A673 (cell line): ENCODE measurements around the gene FBLN1. TPM values are rescaled to one million over a fixed set of nuclear protein-coding genes. Genes with fewer than 3 reads are reported as not detected.
"Not testable (repeated sequence)": the region's sequence is repeated elsewhere in the genome, so short reads cannot be mapped to it uniquely, and the experiment has no call there.

Source experiments
- BruUV-seq: library from RNA; stranded (reverse); fragments of 400-500 nt; replicated peaks from 2 replicates; lab custom pipeline; 2021; lab: Mats Ljungman, UMichigan
- CTCF ChIA-PET: fragments of 300-600 bp; sonication (Branson Sonifier 250); formaldehyde crosslinking; loops from one replicate; lab custom pipeline; 2022; ENCODE audit warnings: antibody characterized with exemption; lab: Charles Lee
- POLR2A ChIA-PET: fragments of 300-600 bp; sonication (Branson Sonifier 250); formaldehyde crosslinking; loops from one replicate; lab custom pipeline; 2022; ENCODE audit warnings: antibody characterized with exemption; ENCODE audit not compliant: low non-redundant PET; lab: Charles Lee
- DNase-seq: peaks from one replicate; pipeline ENCODE4 v3.0.0-alpha.2; 2015; ENCODE audit warnings: low spot score
- H3K27ac ChIP-seq: fragments of 200-600 bp; sonication (generic); 2 replicates; pipeline ENCODE4 v1.5.1; 2016; ENCODE audit warnings: mixed run types, low read depth, mild to moderate bottlenecking, mixed read lengths, antibody characterized with exemption, low read length; ENCODE audit not compliant: poor library complexity, severe bottlenecking
- H3K27me3 ChIP-seq: fragments of 200-600 bp; sonication (generic); replicated peaks from 2 replicates; pipeline ENCODE4 v1.6.1; 2017; ENCODE audit warnings: mixed run types, low read depth, mild to moderate bottlenecking, mixed read lengths, antibody characterized with exemption, low read length; ENCODE audit not compliant: insufficient read depth, poor library complexity
- H3K36me3 ChIP-seq: fragments of 200-600 bp; sonication (generic); 2 replicates; pipeline ENCODE4 v1.6.1; 2016; ENCODE audit warnings: mixed run types, mild to moderate bottlenecking, mixed read lengths, antibody characterized with exemption, low read length; ENCODE audit not compliant: insufficient read depth, poor library complexity, severe bottlenecking
- H3K4me1 ChIP-seq: fragments of 200-600 bp; sonication (generic); 2 replicates; pipeline ENCODE4 v1.6.1; 2017; ENCODE audit warnings: mixed run types, mild to moderate bottlenecking, mixed read lengths, antibody characterized with exemption, low read length; ENCODE audit not compliant: insufficient read depth, poor library complexity, severe bottlenecking
- H3K4me3 ChIP-seq: fragments of 200-600 bp; sonication (generic); 2 replicates; pipeline ENCODE4 v1.5.1; 2016; ENCODE audit warnings: low read depth, mixed run types, mild to moderate bottlenecking, mixed read lengths, low read length; ENCODE audit not compliant: poor library complexity, severe bottlenecking
- H3K9me3 ChIP-seq: fragments of 200-600 bp; sonication (generic); 2 replicates; pipeline ENCODE4 v1.6.1; 2016; ENCODE audit warnings: mixed run types, low read depth, mild to moderate bottlenecking, mixed read lengths, antibody characterized with exemption, low read length; ENCODE audit not compliant: poor library complexity, severe bottlenecking
- CTCF ChIP-seq: fragments of 300-800, 200-600 bp; sonication (generic); conservative IDR thresholded peaks from 2 replicates; pipeline ENCODE4 v1.5.1; 2017; ENCODE audit warnings: low read depth, mild to moderate bottlenecking, antibody characterized with exemption, low read length, moderate library complexity, mixed read lengths
- EZH2 ChIP-seq: fragments of 200-600 bp; sonication (generic); IDR thresholded peaks from 2 replicates; pipeline ENCODE4 v1.6.1; 2017; ENCODE audit warnings: borderline replicate concordance, low read depth, mild to moderate bottlenecking, mixed read lengths, antibody characterized with exemption, low read length; ENCODE audit not compliant: poor library complexity, severe bottlenecking
- intact Hi-C: fragments of 100-400 bp; cut with micrococcal nuclease; formaldehyde crosslinking; loops from one replicate; pipeline ENCODE4 v1.10.0; 2022; ENCODE audit not compliant: unreplicated experiment
- total RNA-seq: library from RNA; stranded (reverse); gene quantifications from 2 replicates; pipeline ENCODE4 v1.2.3, GENCODE V29; 2021

The FBLN1 gene
- total RNA-seq, 1 experiment from 2014 or later, result 96.4 TPM

GRCh38 chr22:45493286-45493771 is 9.4 kb upstream of the FBLN1 start:
- Histone ChIP-seq H3K4me3 (no peak overlapping the region), H3K4me1 (no peaks in the 10 kb centered on the region), H3K9me3 (peaks cover 10% of the 10 kb centered on the region), H3K27ac (no peak overlapping the region), H3K36me3 (no peaks in the 10 kb centered on the region), H3K27me3 (no peaks in the 10 kb centered on the region)
- ChIA-PET CTCF (no interaction called here), POLR2A (no interaction called here)
- no TSS peak for BruUV-seq
- intact Hi-C loops, result no loop called here
- TF ChIP-seq CTCF, result no peak
- TF ChIP-seq EZH2, result no peak
- DNase-seq, result peak; percentile 53

GRCh38 chr22:45494306-45494705 is 8.4 kb upstream of the FBLN1 start:
- BruUV-seq, H3K36me3 ChIP-seq, H3K27me3 ChIP-seq, DNase-seq, H3K4me3 ChIP-seq, H3K9me3 ChIP-seq, H3K27ac ChIP-seq, H3K4me1 ChIP-seq, intact Hi-C loops, POLR2A ChIA-PET: not testable (repeated sequence)
- CTCF ChIA-PET, result interaction anchor here (0.6 kb wide), 1 partner anchor 48 kb away, joined by 9 read pairs; no protein-coding TSS in a partner anchor

DNA sequence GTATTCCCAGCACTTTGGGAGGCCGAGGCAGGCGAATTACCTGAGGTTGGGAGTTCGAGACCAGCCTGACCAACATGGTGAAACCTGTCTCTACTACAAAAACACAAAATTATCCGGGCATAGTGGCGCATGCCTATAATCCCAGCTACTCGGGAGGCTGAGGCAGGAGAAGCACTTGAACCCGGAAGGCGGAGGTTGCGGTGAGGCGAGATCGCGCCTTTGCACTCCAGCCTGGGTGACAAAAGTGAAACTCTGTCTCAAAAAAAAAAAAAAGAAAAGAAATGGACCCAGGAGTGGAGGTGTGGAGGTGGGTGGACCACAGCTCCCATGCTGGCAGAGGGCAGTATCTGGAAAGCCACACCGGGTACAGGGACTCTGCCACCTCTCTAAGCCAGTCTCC is 7.1 kb upstream of the FBLN1 start:
- H3K36me3 ChIP-seq, H3K9me3 ChIP-seq, POLR2A ChIA-PET, intact Hi-C loops, CTCF ChIA-PET, H3K27ac ChIP-seq, H3K27me3 ChIP-seq, DNase-seq, BruUV-seq, H3K4me1 ChIP-seq, H3K4me3 ChIP-seq: not testable (repeated sequence)

GRCh38 chr22:45496451-45496941 is 6.2 kb upstream of the FBLN1 start:
- H3K4me1 ChIP-seq, result no peaks in the 10 kb centered on the region
- no peak for DNase-seq
- ChIA-PET POLR2A (no interaction called here), CTCF (interaction anchor here (0.6 kb wide), 1 partner anchor 958 kb away, joined by 4 read pairs; no protein-coding TSS in a partner anchor)
- H3K27me3 ChIP-seq, result no peaks in the 10 kb centered on the region
- H3K27ac ChIP-seq, result no peak overlapping the region
- H3K4me3 ChIP-seq, result no peak overlapping the region
- intact Hi-C loops, result no loop called here
- no peak for TF ChIP-seq EZH2
- TF ChIP-seq CTCF, result no peak
- H3K36me3 ChIP-seq, result no peaks in the 10 kb centered on the region
- no peaks in the 10 kb centered on the region for H3K9me3 ChIP-seq
- no TSS peak for BruUV-seq
